Measurements from ENCODE around the gene MST1.

The MST1 gene

DNA sequence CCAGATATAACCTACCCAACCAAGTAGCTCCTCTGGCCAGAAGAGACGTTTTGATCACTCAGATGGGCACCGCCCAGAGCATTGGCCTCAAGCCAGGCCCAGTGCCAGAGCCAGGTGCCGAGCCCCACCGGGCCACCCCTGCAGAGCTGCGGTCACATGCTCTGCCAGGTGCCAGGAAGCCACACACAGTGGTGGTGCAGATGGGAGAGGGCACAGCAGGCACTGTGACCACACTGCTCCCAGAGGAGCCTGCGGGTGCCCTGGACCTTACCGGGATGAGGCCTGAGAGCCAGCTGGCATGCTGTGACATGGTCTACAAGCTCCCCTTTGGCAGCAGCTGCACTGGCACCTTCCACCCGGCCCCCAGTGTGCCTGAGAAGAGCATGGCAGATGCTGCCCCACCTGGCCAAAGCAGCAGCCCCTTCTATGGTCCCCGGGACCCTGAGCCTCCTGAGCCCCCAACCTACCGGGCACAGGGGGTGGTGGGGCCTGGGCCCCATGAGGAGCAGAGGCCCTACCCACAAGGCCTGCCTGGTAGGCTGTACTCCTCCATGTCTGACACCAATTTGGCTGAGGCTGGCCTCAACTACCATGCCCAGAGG is 34.2 kb downstream of the MST1 start:
- DNase-seq = no peak

DNA sequence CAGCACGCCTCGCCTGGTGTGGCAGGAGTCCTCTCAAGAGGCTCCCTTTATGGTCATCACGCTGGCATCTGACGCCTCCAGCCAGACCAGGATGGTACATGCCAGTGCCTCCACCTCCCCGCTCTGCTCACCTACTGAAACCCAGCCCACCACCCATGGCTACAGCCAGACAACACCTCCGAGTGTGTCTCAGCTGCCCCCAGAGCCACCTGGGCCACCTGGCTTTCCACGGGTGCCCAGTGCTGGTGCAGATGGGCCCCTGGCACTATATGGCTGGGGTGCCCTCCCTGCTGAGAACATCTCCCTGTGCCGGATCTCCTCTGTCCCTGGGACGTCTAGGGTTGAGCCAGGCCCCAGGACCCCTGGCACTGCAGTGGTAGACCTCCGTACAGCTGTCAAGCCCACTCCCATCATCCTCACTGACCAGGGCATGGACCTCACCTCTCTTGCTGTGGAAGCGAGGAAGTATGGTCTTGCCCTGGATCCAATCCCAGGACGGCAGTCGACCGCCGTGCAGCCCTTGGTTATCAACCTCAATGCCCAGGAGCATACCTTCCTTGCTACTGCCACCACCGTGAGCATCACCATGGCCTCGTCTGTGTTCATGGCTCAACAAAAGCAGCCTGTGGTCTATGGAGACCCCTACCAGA is 35.0 kb downstream of the MST1 start:
- no peak for DNase-seq

DNA sequence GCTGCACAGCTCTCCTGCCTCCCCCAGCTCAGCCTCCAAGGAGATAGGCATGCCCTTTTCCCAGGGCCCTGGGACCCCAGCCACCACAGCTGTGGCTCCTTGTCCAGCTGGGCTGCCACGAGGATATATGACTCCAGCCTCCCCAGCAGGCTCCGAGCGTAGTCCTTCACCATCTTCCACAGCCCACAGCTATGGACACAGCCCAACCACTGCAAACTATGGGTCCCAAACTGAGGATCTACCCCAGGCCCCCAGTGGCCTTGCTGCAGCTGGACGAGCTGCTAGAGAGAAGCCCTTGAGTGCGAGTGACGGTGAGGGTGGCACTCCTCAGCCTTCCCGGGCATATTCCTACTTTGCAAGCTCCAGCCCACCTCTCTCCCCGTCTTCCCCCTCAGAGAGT is 35.7 kb downstream of the MST1 start:
- no peak for DNase-seq

DNA sequence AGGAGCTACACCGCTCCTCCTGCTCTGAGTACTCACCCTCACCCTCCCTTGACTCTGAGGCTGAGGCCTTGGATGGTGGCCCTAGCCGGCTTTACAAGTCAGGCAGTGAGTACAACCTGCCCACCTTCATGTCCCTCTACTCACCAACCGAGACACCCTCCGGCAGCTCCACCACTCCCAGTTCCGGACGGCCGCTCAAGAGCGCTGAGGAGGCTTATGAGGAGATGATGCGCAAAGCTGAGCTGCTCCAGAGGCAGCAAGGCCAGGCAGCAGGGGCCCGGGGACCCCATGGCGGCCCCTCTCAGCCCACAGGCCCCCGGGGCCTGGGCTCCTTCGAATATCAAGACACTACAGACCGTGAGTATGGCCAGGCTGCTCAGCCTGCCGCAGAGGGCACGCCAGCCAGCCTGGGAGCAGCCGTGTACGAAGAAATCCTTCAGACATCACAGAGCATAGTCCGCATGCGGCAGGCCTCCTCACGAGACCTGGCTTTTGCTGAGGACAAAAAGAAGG is 36.3 kb downstream of the MST1 start:
- DNase-seq = no peak

- DNase-seq = no peak
Measured at GRCh38 chr3:49652218-49652902, 36.9 kb downstream of the MST1 start.

DNA sequence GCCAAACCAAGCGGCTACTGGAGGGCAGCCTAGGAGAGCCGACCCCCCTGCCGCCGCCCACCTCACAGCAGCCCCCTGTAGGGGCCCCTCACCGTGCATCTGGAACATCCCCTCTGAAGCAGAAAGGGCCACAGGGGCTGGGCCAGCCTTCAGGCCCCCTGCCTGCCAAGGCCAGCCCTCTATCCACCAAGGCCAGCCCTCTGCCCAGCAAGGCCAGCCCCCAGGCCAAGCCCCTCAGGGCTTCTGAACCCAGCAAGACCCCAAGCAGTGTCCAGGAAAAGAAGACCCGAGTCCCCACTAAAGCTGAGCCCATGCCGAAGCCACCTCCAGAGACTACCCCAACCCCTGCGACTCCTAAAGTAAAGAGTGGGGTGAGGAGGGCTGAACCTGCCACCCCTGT is 38.6 kb downstream of the MST1 start:
- peak; percentile 41 for DNase-seq

- DNase-seq = no peak
Measured at GRCh38 chr3:49650177-49650576, 39.1 kb downstream of the MST1 start.

GRCh38 chr3:49649576-49649975 is 39.7 kb downstream of the MST1 start:
- DNase-seq = no peak

DNA sequence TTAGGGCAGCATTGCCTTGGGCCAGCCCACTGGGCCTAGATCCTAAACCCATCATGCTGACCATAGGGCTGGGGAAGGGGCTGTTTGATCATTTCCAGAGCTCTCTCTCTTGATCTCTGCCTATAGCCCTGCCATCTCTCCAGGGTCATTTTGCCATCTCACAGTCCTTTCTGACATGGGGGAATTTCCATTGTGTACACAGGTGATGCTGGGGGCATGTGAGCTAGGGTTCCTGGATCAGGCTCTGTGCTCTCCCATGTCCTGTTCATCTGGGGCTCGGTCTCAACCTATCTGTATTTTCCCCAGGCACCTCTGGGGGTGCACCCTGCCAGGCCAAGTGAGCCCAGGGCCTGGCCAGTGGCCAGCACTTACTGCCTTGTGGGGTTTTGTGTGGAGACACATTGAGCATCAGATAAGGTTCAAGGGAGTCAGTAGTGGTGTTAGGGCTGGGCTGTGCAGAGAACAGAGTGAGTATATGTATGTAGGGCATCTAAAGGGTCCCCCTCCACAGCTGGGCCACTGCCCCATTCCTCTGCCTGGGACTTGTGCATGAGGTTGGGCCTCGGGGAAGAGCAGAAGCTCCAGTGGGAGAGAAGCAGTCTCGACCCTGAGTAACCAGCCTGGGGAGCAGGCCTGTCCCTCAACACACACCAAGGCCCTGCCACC is 40.8 kb downstream of the MST1 start:
- DNase-seq = no peak

GRCh38 chr3:49647741-49648140 is 41.5 kb downstream of the MST1 start:
- DNase-seq = no peak

GRCh38 chr3:49646236-49646635 is 43.0 kb downstream of the MST1 start:
- DNase-seq = no peak

GRCh38 chr3:49644684-49645083 is 44.6 kb downstream of the MST1 start:
- DNase-seq = no peak

- DNase-seq = no peak
Measured at GRCh38 chr3:49642708-49643145, 46.5 kb downstream of the MST1 start.

GRCh38 chr3:49641921-49642707 is 47.2 kb downstream of the MST1 start:
- DNase-seq = no peak

DNA sequence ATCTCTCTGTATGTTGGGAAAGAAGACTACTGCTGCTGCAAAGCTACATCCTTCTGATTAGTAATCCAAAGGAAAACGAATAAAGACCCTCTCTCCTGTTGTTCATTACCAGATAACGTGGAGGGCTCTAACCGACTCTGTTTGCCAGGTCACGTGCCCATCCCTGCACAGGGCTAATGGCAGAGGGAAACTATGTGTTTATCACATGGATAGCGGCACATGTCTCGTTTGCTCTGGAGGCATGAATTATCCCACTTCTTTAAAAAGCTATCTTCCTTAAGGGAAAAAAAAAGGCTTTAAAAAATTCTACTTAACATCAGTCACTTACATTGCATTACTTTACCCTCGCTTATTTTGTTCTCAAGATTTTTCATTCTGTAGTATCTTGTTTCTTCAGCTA is 48.0 kb downstream of the MST1 start:
- no peak for DNase-seq

- DNase-seq = no peak
Measured at GRCh38 chr3:49639551-49639950, 49.7 kb downstream of the MST1 start.

DNA sequence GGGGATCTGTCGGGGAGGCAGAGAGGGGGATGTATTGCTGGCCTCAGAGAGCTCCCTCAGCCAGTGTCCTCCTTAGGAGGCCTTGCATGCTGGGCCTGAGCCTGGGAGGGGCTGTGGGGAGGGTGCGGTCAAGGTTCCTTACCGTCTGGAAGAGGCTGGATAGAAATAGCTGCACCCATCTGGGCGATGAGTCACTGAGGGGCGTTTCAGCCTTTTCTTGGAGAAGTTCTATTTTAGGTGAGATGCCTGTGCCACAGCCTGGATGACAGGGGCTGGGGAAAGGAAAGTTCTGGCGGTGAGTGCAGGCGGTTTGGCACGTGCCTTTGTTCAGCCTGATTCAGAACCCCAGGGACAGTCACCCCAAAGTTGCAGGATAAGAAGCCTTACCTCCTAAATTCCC is 50.8 kb downstream of the MST1 start:
- peak; percentile 43 for DNase-seq

- DNase-seq = no peak
Measured at GRCh38 chr3:49636883-49637609, 52.2 kb downstream of the MST1 start.

GRCh38 chr3:49634736-49635135 is 54.5 kb downstream of the MST1 start:
- DNase-seq = no peak
